ENCODE data around the gene MRPS16.

DNA sequence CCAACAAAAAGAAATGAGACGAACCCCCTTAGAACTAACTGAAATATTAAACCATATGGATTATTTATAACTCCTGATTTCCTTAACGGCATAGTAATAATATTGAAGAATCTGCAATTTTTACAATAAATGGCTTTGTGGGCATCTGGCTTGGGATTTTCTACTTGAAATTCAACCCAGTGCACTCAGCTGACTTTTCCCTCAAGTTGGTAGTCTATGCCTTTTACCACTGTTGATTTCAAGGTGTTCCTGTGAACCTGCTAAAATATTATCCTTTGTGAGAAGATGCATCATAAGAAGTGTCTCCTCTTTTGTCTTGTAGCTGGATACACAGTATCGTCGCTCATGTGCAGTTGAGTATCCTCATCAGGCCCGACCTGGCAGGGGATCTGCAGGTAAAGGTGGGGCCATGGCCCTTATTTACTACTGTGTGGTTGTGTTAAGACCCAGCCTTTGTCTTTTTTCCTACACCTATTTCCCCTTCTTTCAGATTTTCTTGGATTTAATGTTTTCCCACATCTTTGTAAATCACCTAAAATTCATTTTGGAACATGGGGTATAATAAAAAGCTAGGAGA, 13.4 kb downstream of the MRPS16 start:
- TF ChIP-seq POLR2A (IDR thresholded peaks at IDR 0.05) (no peak), POLR2AphosphoS5 (IDR thresholded peaks at IDR 0.05) (no peak)
- TF ChIP-seq, protein P1, sequence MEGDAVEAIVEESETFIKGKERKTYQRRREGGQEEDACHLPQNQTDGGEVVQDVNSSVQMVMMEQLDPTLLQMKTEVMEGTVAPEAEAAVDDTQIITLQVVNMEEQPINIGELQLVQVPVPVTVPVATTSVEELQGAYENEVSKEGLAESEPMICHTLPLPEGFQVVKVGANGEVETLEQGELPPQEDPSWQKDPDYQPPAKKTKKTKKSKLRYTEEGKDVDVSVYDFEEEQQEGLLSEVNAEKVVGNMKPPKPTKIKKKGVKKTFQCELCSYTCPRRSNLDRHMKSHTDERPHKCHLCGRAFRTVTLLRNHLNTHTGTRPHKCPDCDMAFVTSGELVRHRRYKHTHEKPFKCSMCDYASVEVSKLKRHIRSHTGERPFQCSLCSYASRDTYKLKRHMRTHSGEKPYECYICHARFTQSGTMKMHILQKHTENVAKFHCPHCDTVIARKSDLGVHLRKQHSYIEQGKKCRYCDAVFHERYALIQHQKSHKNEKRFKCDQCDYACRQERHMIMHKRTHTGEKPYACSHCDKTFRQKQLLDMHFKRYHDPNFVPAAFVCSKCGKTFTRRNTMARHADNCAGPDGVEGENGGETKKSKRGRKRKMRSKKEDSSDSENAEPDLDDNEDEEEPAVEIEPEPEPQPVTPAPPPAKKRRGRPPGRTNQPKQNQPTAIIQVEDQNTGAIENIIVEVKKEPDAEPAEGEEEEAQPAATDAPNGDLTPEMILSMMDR (IDR thresholded peaks at IDR 0.05), result no peak

All from prostate gland (tissue), 2 donors.